ENCODE data around the gene MYO5C.

DNA sequence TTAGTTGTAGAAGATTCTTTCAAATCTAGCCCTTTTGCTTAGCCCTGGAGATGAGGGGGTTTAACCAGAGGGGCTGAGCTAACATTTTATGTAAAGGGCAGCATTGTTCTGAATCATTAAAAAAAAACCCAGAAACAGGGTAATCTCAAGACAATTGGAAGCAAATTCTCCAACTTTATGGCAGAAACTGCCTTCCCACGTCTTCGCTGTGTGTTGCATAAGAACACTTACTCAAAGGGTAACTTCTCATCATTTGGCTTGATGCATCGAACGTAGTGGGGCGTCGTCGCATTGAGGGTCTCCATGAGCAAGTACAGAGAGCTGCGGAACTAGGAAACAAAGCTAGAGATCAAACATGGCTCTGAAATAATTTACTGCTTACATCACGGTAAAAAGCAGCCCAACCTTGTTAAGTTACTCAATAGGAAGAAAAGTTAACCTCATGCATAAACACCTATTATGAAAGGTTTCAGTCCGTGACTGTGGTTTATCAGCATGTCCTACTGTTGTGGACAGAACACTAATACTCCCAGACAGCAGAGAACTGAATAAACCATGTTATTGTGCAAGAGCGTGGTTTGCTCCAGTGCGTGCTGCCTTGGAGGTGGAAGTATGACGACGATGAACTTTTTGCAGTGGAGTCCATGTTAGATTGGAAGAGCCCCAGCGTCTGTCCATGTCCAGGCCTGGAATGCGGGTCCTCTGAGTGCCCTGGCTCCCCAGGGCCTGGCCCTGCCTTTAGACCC, 48.7 kb downstream of the MYO5C start:
- no peak for TF ChIP-seq POLR2A (IDR thresholded peaks at IDR 0.05)
- TF ChIP-seq, protein P1, sequence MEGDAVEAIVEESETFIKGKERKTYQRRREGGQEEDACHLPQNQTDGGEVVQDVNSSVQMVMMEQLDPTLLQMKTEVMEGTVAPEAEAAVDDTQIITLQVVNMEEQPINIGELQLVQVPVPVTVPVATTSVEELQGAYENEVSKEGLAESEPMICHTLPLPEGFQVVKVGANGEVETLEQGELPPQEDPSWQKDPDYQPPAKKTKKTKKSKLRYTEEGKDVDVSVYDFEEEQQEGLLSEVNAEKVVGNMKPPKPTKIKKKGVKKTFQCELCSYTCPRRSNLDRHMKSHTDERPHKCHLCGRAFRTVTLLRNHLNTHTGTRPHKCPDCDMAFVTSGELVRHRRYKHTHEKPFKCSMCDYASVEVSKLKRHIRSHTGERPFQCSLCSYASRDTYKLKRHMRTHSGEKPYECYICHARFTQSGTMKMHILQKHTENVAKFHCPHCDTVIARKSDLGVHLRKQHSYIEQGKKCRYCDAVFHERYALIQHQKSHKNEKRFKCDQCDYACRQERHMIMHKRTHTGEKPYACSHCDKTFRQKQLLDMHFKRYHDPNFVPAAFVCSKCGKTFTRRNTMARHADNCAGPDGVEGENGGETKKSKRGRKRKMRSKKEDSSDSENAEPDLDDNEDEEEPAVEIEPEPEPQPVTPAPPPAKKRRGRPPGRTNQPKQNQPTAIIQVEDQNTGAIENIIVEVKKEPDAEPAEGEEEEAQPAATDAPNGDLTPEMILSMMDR (IDR thresholded peaks at IDR 0.05): no peak

Data from testis (tissue), 2 donors.